Osteoblast (primary cell): ENCODE results near the gene MAMDC2. TPM values are rescaled to one million over a fixed set of nuclear protein-coding genes. Genes with fewer than 3 reads are reported as not detected.

ENCODE experiments used
- DNase-seq: peaks from one replicate; pipeline ENCODE4 v3.0.0; 2011; ENCODE audit warnings: low spot score, mixed read lengths; ENCODE audit not compliant: insufficient read length; ENCODE audit errors: missing footprints
- H2AFZ ChIP-seq: 2 replicates; pipeline ENCODE4 v1.6.0; 2011; ENCODE audit warnings: mild to moderate bottlenecking, low read length
- H3K27ac ChIP-seq: 2 replicates; pipeline ENCODE4 v1.5.1; 2011; ENCODE audit warnings: mild to moderate bottlenecking, low read depth, low read length, moderate library complexity
- H3K27me3 ChIP-seq: 2 replicates; pipeline ENCODE4 v1.6.0; 2012; ENCODE audit warnings: mild to moderate bottlenecking, control low read depth, inconsistent platforms, low read length, moderate library complexity; ENCODE audit not compliant: insufficient read depth
- H3K36me3 ChIP-seq: 2 replicates; pipeline ENCODE4 v1.5.1; 2011; ENCODE audit warnings: mild to moderate bottlenecking, low read length, control low read depth, moderate library complexity; ENCODE audit not compliant: insufficient read depth
- H3K4me1 ChIP-seq: 2 replicates; pipeline ENCODE4 v1.5.1; 2011; ENCODE audit warnings: mild to moderate bottlenecking, low read length, control low read depth, moderate library complexity; ENCODE audit not compliant: insufficient read depth
- H3K4me2 ChIP-seq: 2 replicates; pipeline ENCODE4 v1.6.0; 2011; ENCODE audit warnings: mild to moderate bottlenecking, low read length; ENCODE audit not compliant: insufficient read depth
- H3K4me3 ChIP-seq: fragments of 200-600 bp; sonication (generic); 3 replicates; pipeline ENCODE4 v1.5.1; 2012; ENCODE audit warnings: mild to moderate bottlenecking, low read length, inconsistent platforms; ENCODE audit not compliant: insufficient read depth
- H3K79me2 ChIP-seq: 2 replicates; pipeline ENCODE4 v1.6.0; 2012; ENCODE audit warnings: mild to moderate bottlenecking, low read length, control low read depth, inconsistent platforms; ENCODE audit not compliant: insufficient read depth
- H3K9me3 ChIP-seq: 2 replicates; pipeline ENCODE4 v1.5.1; 2011; ENCODE audit warnings: low read depth, low read length, control low read depth
- H4K20me1 ChIP-seq: 2 replicates; pipeline ENCODE4 v1.6.0; 2012; ENCODE audit warnings: mild to moderate bottlenecking, low read length, control low read depth; ENCODE audit not compliant: insufficient read depth
- total RNA-seq: library from RNA; depleted of rRNA; stranded (reverse); fragments of >200 nt; gene quantifications from 2 replicates; pipeline ENCODE4 v1.2.3, GENCODE V29; 2012
- TF ChIP-seq, protein P1 (sequence below): IDR thresholded peaks from 2 replicates; pipeline ENCODE4 v1.5.1; 2011; ENCODE audit warnings: mild to moderate bottlenecking, low read depth, low read length, moderate library complexity; ENCODE audit errors: extremely low read depth

Gene MAMDC2
- total RNA-seq, 1 donor, result 1.4 TPM

- Histone ChIP-seq H3K4me1 (peaks cover 52% of the 10 kb centered on the region), H4K20me1 (no peaks in the 10 kb centered on the region), H3K9me3 (no peaks in the 10 kb centered on the region), H3K4me2 (no peak overlapping the region), H2AFZ (peak overlapping the region; percentile 8), H3K27ac (peak overlapping the region; percentile 64), H3K79me2 (no peaks in the 10 kb centered on the region), H3K4me3 (no peak overlapping the region), H3K27me3 (no peaks in the 10 kb centered on the region), H3K36me3 (no peaks in the 10 kb centered on the region)
- DNase-seq, result no peak
- TF ChIP-seq, protein P1, sequence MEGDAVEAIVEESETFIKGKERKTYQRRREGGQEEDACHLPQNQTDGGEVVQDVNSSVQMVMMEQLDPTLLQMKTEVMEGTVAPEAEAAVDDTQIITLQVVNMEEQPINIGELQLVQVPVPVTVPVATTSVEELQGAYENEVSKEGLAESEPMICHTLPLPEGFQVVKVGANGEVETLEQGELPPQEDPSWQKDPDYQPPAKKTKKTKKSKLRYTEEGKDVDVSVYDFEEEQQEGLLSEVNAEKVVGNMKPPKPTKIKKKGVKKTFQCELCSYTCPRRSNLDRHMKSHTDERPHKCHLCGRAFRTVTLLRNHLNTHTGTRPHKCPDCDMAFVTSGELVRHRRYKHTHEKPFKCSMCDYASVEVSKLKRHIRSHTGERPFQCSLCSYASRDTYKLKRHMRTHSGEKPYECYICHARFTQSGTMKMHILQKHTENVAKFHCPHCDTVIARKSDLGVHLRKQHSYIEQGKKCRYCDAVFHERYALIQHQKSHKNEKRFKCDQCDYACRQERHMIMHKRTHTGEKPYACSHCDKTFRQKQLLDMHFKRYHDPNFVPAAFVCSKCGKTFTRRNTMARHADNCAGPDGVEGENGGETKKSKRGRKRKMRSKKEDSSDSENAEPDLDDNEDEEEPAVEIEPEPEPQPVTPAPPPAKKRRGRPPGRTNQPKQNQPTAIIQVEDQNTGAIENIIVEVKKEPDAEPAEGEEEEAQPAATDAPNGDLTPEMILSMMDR, result no peak
These were observed 93.9 kb downstream of the MAMDC2 start for GRCh38 chr9:70137577-70137976.

GRCh38 chr9:70142101-70142500, 98.5 kb downstream of the MAMDC2 start:
- Histone ChIP-seq H3K4me1 (peaks cover 10% of the 10 kb centered on the region), H3K36me3 (no peaks in the 10 kb centered on the region), H3K27ac (no peak overlapping the region), H3K79me2 (no peaks in the 10 kb centered on the region), H4K20me1 (no peaks in the 10 kb centered on the region), H2AFZ (no peak overlapping the region), H3K9me3 (no peaks in the 10 kb centered on the region), H3K4me2 (no peak overlapping the region), H3K4me3 (no peak overlapping the region), H3K27me3 (no peaks in the 10 kb centered on the region)
- TF ChIP-seq, protein P1, result no peak
- DNase-seq, result no peak

DNA sequence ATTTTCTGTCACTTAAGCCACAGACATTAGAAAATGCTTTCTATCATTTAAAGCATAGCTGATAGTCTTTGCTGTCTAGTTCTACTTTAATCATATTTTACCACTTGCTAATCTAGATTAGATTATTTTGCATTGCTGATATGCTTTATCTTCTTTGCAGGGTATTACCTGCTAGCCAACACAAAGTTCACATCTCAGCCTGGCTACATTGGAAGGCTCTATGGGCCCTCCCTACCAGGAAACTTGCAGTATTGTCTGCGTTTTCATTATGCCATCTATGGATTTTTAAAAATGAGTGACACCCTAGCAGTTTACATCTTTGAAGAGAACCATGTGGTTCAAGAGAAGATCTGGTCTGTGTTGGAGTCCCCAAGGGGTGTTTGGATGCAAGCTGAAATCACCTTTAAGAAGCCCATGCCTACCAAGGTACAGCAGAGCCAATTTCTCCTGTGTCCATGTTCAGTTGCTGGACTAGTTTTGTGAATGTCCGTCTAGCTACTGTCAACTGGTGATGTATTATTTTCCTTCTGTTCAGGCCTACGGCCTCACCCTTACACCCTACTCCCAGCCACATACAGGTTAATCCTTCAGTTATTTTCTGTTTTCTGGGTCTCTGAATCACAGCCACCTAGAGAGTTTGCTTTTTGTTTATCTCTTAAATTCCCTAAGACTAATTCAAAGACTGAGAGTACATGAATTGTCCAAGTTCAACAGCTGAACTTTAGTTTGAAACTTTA, 99.9 kb downstream of the MAMDC2 start:
- no peak overlapping the region for H3K27ac ChIP-seq
- no peaks in the 10 kb centered on the region for H3K27me3 ChIP-seq
- no peak for DNase-seq
- H3K36me3 ChIP-seq, result no peaks in the 10 kb centered on the region
- H3K9me3 ChIP-seq, result no peaks in the 10 kb centered on the region
- no peak overlapping the region for H2AFZ ChIP-seq
- no peaks in the 10 kb centered on the region for H4K20me1 ChIP-seq
- no peaks in the 10 kb centered on the region for H3K4me1 ChIP-seq
- H3K4me3 ChIP-seq, result no peak overlapping the region
- TF ChIP-seq, protein P1, result no peak
- H3K79me2 ChIP-seq, result no peaks in the 10 kb centered on the region
- no peak overlapping the region for H3K4me2 ChIP-seq

DNA sequence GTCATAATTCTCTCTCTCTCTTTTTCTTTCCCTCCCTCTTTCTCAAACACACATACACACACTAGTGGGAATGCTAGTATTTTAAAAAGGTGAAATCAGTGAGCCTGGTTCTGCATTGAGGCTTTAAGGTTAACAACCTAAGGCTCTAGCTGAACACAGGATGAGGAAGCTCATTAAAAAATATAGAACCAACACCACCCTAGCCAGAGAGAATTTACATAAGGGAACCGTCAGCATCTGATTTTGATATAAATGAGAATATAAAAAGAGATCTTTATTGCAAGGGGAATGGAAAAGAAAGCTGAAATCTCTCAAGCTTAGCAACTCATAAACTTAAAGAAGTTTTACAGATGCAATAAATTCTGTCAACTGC, 100.5 kb downstream of the MAMDC2 start:
- no peaks in the 10 kb centered on the region for H3K27me3 ChIP-seq
- no peaks in the 10 kb centered on the region for H3K4me1 ChIP-seq
- no peaks in the 10 kb centered on the region for H3K9me3 ChIP-seq
- no peak overlapping the region for H2AFZ ChIP-seq
- H3K27ac ChIP-seq, result no peak overlapping the region
- no peak overlapping the region for H3K4me3 ChIP-seq
- no peak overlapping the region for H3K4me2 ChIP-seq
- H3K36me3 ChIP-seq, result no peaks in the 10 kb centered on the region
- H3K79me2 ChIP-seq, result no peaks in the 10 kb centered on the region
- no peak for DNase-seq
- TF ChIP-seq, protein P1, result no peak
- no peaks in the 10 kb centered on the region for H4K20me1 ChIP-seq
